Ishikawa (cell line): Measurements from ENCODE around the gene PLA2G5.

Experiments used
- EP300 ChIP-seq: IDR thresholded peaks from 2 replicates; pipeline ENCODE4 v1.6.1; 2012; ENCODE audit warnings: borderline replicate concordance
- NFIC ChIP-seq: IDR thresholded peaks from 2 replicates; pipeline ENCODE4 v1.6.1; 2012
- RAD21 ChIP-seq: IDR thresholded peaks from 2 replicates; pipeline ENCODE4 v1.6.1; 2012; ENCODE audit warnings: low read depth
- REST ChIP-seq: IDR thresholded peaks from 2 replicates; pipeline ENCODE4 v1.6.1; 2012; ENCODE audit warnings: low read depth, mild to moderate bottlenecking
- YY1 ChIP-seq: IDR thresholded peaks from 2 replicates; pipeline ENCODE4 v1.6.1; 2012; ENCODE audit warnings: low read depth
- ZBTB7A ChIP-seq: IDR thresholded peaks from 2 replicates; pipeline ENCODE4 v1.6.1; 2012; ENCODE audit warnings: low read depth
- TF ChIP-seq, protein P1 (sequence below): IDR thresholded peaks from 2 replicates; pipeline ENCODE4 v1.6.1; 2012

DNA sequence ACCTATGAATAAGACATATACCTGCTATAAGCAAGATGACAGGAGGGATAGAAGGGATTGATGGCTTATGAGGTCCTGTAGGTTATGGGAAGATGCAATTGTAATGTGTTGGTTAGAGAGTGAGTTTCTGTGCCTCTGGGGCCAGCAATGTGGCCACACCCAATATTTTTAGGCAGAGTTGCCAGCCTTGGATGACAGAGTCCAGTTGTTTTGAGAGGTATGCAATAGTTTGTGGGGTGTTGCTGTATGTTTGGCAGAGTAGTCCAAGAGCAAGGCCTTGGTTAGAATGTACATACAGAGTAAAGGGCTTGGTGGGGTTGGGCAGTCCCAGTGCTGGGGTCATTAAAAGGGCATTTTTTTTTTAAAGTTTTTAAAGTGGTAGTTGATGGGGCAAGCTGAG, 36.6 kb upstream of the PLA2G5 start:
- TF ChIP-seq NFIC (no peak), RAD21 (no peak), YY1 (no peak), REST (no peak), ZBTB7A (no peak), EP300 (no peak)
- TF ChIP-seq, protein P1, sequence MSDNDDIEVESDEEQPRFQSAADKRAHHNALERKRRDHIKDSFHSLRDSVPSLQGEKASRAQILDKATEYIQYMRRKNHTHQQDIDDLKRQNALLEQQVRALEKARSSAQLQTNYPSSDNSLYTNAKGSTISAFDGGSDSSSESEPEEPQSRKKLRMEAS = no peak
